Stimulated activated CD8-positive, alpha-beta memory T cell treated with anti-CD3 and anti-CD28 coated beads, Interleukin-4, amount 100 ng/mL, for 24 hours (primary cell): ENCODE results near the gene TK2.
"Not testable (repeated sequence)": the region's sequence is repeated elsewhere in the genome, so short reads cannot be mapped to it uniquely, and the experiment has no call there.

Experiments
- DNase-seq: peaks from one replicate; pipeline ENCODE4 v3.0.0-alpha.2; 2020; ENCODE audit warnings: low read depth

The TK2 gene

GRCh38 chr16:66503030-66503429 is 46.9 kb downstream of the TK2 start:
- no peak for DNase-seq

- no peak for DNase-seq
These were observed 47.7 kb downstream of the TK2 start for GRCh38 chr16:66502020-66502913.

- not testable (repeated sequence) for DNase-seq
These were observed 48.4 kb downstream of the TK2 start for GRCh38 chr16:66501563-66501962.

- DNase-seq, result not testable (repeated sequence)
These were observed 52.0 kb downstream of the TK2 start for GRCh38 chr16:66497921-66498320.

GRCh38 chr16:66496226-66496625 is 53.7 kb downstream of the TK2 start:
- not testable (repeated sequence) for DNase-seq

GRCh38 chr16:66495440-66495839 is 54.5 kb downstream of the TK2 start:
- no peak for DNase-seq

GRCh38 chr16:66494916-66495315 is 55.0 kb downstream of the TK2 start:
- no peak for DNase-seq

- DNase-seq, result no peak
These were observed 56.2 kb downstream of the TK2 start for GRCh38 chr16:66493490-66494401.

- no peak for DNase-seq
These were observed 58.2 kb downstream of the TK2 start for GRCh38 chr16:66491716-66492064.

- DNase-seq, result no peak
These were observed 58.9 kb downstream of the TK2 start for GRCh38 chr16:66490774-66491715.

GRCh38 chr16:66489818-66490217 is 60.1 kb downstream of the TK2 start:
- no peak for DNase-seq

GRCh38 chr16:66489385-66489784 is 60.5 kb downstream of the TK2 start:
- DNase-seq, result no peak

- DNase-seq, result no peak
These were observed 61.4 kb downstream of the TK2 start for GRCh38 chr16:66488505-66488904.

- DNase-seq, result no peak
These were observed 62.2 kb downstream of the TK2 start for GRCh38 chr16:66487580-66488275.

GRCh38 chr16:66486773-66487579 is 62.9 kb downstream of the TK2 start:
- DNase-seq, result no peak

GRCh38 chr16:66486199-66486772 is 63.6 kb downstream of the TK2 start:
- DNase-seq, result no peak

GRCh38 chr16:66485376-66485775 is 64.5 kb downstream of the TK2 start:
- no peak for DNase-seq

GRCh38 chr16:66484453-66485213 is 65.3 kb downstream of the TK2 start:
- DNase-seq, result no peak
